HG03139 (cell line): ENCODE measurements around the gene ZNF609.
"Not testable (repeated sequence)": the region's sequence is repeated elsewhere in the genome, so short reads cannot be mapped to it uniquely, and the experiment has no call there.

Experiments
- ATAC-seq: cut with Tn5 transposase; IDR thresholded peaks from one replicate; pipeline ENCODE4 v1.9.1; 2021; ENCODE audit not compliant: unreplicated experiment

Gene ZNF609

GRCh38 chr15:64574301-64575017 is 114.1 kb downstream of the ZNF609 start:
- ATAC-seq: no peak

DNA sequence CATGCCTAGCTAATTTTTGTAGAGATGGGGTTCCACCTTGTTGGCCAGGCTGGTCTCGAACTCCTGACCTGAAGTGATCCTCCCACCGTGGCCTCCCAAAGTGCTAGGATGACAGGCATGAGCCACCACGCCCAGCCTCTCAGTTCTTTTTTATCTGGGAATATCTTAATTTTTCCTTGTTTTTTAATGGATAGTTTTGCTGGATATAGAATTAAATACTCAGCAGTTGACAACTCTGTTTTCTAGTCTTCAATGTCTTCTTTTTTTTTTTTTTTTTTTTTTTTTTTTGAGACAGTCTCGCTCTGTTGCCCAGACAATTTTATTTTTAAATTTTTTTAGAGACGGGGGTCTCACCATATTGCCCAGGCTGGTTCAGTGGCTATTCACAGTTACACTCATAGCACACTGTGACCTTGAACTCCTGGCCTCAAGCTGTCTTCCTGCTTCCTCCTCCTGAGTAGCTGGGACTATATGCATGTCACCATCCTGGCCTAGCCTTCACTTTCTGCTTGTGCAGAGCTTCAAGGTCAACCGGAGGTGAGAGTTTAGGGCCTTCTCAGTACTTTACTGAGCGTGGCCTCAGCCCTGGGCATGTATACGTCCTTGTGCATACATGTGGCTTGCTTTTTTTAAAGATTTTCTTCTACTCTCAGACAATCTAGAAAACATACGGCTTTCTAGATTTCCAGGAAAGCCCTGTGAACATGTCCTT is 120.5 kb downstream of the ZNF609 start:
- ATAC-seq: no peak

DNA sequence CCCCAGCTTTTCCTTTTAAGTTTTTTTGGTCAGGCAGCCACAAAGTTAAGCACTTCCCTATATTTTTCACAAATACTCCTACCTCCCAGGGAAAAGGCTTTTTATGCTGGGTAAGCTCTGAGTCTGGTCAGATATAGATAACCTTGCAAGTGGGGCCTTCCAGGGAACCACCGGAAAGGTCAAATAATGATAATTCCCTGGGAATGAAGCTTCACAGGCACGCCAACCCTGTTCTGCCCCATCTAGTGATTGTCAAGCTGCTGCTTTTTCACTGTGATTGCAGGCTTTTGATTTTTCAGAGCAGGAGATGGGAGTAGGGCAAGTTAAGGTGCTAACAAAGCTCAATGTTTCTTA is 121.0 kb downstream of the ZNF609 start:
- no peak for ATAC-seq

GRCh38 chr15:64582202-64582601 is 121.8 kb downstream of the ZNF609 start:
- ATAC-seq: no peak

- no peak for ATAC-seq
These were observed 123.1 kb downstream of the ZNF609 start for GRCh38 chr15:64583519-64583918.

GRCh38 chr15:64583983-64584382 is 123.6 kb downstream of the ZNF609 start:
- no peak for ATAC-seq

GRCh38 chr15:64586259-64586870 is 126.0 kb downstream of the ZNF609 start:
- ATAC-seq: no peak

- no peak for ATAC-seq
These were observed 126.6 kb downstream of the ZNF609 start for GRCh38 chr15:64586984-64587383.

GRCh38 chr15:64589435-64590084 is 129.2 kb downstream of the ZNF609 start:
- ATAC-seq: no peak

- not testable (repeated sequence) for ATAC-seq
These were observed 132.5 kb downstream of the ZNF609 start for GRCh38 chr15:64592845-64593244.

DNA sequence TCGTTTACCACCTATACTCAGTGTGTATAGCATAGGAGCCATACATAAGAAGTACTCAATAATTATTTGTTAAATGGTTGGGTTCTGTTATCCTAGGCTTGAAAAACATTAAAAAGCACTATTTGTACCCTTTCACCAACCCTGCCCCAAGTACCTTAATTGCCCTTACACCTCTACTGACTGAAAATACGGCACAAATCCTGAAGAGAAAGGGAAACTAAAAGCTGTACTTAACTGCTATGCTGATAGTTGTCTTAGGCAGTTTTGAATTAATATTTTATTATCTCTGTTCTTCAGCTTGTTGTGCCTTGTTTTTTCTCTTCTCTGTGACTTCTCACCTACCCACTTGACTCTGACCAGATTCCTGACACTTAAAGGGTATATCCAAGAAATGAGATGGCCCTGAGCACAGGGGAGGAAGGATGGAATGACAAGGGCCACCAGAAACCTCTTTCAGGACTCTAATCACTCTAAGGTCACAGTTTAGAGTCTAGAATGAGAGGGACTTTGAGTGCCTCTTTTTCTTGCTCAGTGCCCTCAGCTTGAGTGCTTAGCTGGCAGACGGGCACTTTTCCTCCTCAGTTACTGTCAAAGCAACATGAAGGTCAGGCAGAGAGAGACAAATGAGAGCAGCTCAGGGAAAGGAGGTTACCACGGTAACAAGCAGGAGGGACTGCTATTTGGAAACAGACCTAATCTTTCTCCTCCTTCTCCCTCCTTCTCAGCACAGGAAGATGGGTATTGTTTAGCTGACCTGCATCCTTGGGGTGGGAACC is 136.5 kb downstream of the ZNF609 start:
- no peak for ATAC-seq

GRCh38 chr15:64597477-64597822 is 137.1 kb downstream of the ZNF609 start:
- no peak for ATAC-seq

GRCh38 chr15:64599226-64599625 is 138.8 kb downstream of the ZNF609 start:
- ATAC-seq: no peak

DNA sequence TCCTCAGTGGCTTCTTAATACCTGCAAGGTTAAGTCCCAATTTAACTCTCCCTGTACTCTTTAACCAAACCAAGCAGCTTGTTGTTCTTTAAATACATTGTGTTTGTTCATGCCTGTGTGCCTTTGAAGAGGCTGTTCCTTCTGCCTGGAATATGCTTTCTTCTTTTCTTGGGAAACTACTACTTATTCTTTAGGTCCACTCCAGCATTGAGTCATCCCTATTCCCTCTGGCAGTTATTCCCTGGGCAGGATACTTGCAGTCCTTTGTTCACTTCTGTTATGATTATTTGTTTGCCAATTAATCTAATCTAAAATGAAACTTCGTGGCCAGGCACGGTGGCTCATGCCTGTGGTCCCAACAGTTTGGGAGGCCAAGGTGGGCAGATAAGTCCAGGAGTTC is 139.3 kb downstream of the ZNF609 start:
- no peak for ATAC-seq

- no peak for ATAC-seq
These were observed 140.4 kb downstream of the ZNF609 start for GRCh38 chr15:64600794-64601193.

DNA sequence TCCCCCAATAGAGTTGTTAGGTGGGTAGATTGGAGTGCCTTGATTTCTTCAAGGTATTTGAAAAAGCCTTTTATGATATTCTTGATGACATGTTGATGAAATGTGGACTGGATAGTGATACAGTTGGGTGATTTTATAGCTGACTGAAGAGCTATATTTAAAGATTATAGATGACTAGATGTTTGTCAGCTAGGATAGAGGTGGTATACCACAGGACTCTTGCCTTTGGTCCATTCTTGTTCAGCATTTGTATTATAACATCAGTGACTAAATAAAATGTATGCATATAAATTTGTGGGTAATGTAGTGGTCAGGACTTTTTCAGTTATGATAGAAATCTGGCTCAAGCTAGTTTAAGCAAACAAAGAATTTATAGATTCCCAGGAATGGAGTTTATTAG is 143.9 kb downstream of the ZNF609 start:
- ATAC-seq: no peak

DNA sequence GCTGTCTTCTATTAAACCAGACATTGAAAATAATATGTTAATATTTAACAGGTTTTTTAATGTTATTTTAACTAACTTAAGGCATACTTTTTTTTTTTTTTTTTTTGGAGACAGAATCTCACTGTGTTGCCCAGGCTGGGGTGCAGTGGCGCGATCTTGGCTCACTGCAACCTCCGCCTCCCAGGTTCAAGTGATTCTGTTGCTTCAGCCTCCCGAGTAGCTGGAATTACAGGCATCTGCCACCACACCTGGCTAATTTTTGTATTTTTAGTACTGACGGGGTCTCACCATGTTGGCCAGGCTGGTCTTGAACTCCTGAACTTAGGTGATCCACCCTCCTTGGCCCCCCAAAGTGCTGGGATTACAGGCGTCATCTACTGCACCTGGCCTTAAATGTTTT is 147.0 kb downstream of the ZNF609 start:
- not testable (repeated sequence) for ATAC-seq

- no peak for ATAC-seq
These were observed 150.0 kb downstream of the ZNF609 start for GRCh38 chr15:64610257-64610919.

DNA sequence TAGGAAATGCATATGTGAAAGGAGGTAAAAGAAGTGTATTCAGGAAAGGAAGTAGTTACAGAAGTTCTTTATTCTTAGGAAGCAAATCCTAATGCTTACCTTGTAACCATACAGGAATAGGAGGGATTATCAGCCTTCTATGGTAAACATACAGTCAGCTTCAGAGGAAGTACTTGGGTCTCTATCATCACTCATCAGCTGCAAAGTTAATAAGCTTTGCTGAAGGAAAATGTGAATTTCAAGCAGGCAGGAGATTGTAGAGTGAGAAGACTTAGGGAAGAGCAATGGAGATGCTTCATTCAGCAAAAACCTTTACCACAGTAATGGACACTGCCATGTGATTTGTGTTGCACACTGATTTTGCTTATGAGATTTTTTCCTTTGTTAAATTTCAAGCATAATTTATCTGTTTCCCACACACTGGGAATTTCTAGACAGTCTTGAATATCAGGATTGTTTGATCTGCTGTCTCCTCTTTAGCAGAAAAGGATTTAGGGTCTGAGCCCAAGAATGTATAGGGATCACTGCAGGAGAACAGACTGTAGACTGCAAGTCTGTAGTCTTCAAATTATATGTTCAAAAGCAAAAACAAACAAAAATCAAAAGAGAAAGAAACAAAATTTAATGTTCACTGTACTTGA is 150.8 kb downstream of the ZNF609 start:
- no peak for ATAC-seq

DNA sequence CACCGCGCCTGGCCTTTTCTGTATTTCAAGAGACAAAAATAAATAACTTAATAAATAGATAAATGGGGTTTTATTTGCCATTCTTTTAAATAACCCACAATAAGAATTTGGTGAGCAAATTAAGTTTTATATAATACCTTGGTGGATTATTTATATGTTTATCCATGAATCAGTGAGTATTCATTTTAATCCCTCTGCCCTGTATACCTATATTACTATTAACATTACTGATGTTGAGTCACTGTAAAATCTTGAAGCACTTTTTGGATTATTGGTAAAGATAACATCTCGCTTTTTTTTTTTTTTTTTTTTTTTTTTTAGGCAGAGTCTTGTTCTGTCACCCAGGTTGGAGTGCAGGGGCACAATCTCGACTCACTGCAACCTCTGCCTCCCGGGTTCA is 154.1 kb downstream of the ZNF609 start:
- no peak for ATAC-seq
